Right lobe of liver (tissue), 4 donors: Measurements from ENCODE around the gene AMOTL2.

Source experiments
- POLR2A ChIP-seq: fragments of 450-650 bp; IDR thresholded peaks from one replicate; pipeline ENCODE4 v1.6.1; 2017; ENCODE audit warnings: antibody characterized with exemption, mild to moderate bottlenecking
- TF ChIP-seq, protein P1 (sequence below), 4 donors: fragments of 200-600 bp in 3 of 4; fragments of 450-650 bp in 1 of 4; IDR thresholded peaks; one replicate each; pipeline versions ENCODE4 v1.5.1 to v1.8.0; 2016 to 2022; ENCODE audit warnings: antibody characterized with exemption in 4 of 4, mild to moderate bottlenecking in 2 of 4
- donor health status: DM: no; HTN: no; CAD: no.
- donor health status: DM: no; HTN: no; CAD: no.
- donor health status: DM: no; HTN: yes; CAD: no.

DNA sequence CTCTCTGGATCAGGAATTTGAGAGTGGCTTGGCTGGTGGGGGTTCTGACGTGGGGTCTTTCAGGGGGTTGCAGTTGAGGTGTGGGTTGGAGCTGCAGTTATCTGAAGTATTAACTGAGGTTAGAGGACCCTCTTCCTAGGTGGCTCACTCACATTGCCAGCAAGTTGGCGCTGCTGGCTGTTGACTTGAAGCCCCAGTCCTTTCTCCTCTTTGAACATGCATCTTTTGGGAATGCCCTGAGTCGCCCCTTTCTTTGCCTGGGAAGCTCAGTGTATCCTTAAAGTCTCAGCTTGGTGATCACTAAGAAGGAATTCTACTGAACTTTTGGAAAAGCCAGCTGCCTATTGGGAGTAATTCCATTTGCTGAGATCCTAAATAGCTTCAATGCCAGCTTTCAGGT lies 13.0 kb upstream of the AMOTL2 start:
- TF ChIP-seq, protein P1, sequence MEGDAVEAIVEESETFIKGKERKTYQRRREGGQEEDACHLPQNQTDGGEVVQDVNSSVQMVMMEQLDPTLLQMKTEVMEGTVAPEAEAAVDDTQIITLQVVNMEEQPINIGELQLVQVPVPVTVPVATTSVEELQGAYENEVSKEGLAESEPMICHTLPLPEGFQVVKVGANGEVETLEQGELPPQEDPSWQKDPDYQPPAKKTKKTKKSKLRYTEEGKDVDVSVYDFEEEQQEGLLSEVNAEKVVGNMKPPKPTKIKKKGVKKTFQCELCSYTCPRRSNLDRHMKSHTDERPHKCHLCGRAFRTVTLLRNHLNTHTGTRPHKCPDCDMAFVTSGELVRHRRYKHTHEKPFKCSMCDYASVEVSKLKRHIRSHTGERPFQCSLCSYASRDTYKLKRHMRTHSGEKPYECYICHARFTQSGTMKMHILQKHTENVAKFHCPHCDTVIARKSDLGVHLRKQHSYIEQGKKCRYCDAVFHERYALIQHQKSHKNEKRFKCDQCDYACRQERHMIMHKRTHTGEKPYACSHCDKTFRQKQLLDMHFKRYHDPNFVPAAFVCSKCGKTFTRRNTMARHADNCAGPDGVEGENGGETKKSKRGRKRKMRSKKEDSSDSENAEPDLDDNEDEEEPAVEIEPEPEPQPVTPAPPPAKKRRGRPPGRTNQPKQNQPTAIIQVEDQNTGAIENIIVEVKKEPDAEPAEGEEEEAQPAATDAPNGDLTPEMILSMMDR (IDR thresholded peaks at IDR 0.05) = no peak
- no peak for TF ChIP-seq POLR2A
